HepG2 (cell line): ENCODE measurements around the gene JPH2. TPM values are rescaled to one million over a fixed set of nuclear protein-coding genes. Genes with fewer than 3 reads are reported as not detected.

Experiments used
- ARID3A ChIP-seq: IDR thresholded peaks from 2 replicates; pipeline ENCODE4 v1.6.1; 2012; ENCODE audit warnings: low read depth, low read length, improper control_type of control experiment
- ATF2 ChIP-seq: sonication (generic); formaldehyde crosslinking; IDR thresholded peaks from 2 replicates; pipeline ENCODE4 v1.4.0; 2020; ENCODE audit warnings: missing genetic modification reagents
- BATF2 ChIP-seq: sonication (generic); formaldehyde crosslinking; IDR thresholded peaks from 2 replicates; pipeline ENCODE4 v1.8.0; 2022; ENCODE audit warnings: mild to moderate bottlenecking, missing genetic modification reagents, moderate library complexity
- DMAP1 ChIP-seq: IDR thresholded peaks from 2 replicates; pipeline ENCODE4 v1.6.1; 2016
- DMTF1 ChIP-seq: sonication (generic); formaldehyde crosslinking; IDR thresholded peaks from 2 replicates; pipeline ENCODE4 v1.4.0; 2020; ENCODE audit warnings: mild to moderate bottlenecking, missing genetic modification reagents
- HOXA5 ChIP-seq: sonication (generic); formaldehyde crosslinking; IDR thresholded peaks from 2 replicates; pipeline ENCODE4 v1.4.0; 2020; ENCODE audit warnings: missing genetic modification reagents
- JUN ChIP-seq: sonication (generic); formaldehyde crosslinking; IDR thresholded peaks from 2 replicates; pipeline ENCODE4 v1.4.0; 2020; ENCODE audit warnings: mild to moderate bottlenecking, missing genetic modification reagents
- KDM5A ChIP-seq: fragments of 200-600 bp; sonication (generic); IDR thresholded peaks from 2 replicates; pipeline ENCODE4 v1.7.0; 2018; ENCODE audit warnings: antibody characterized with exemption, mild to moderate bottlenecking, low read length, borderline replicate concordance
- KLF15 ChIP-seq: sonication (generic); formaldehyde crosslinking; IDR thresholded peaks from 2 replicates; pipeline ENCODE4 v1.8.1; 2023; ENCODE audit warnings: borderline replicate concordance, mild to moderate bottlenecking, inconsistent platforms, missing genetic modification reagents, mixed read lengths
- MLX ChIP-seq: IDR thresholded peaks from 2 replicates; pipeline ENCODE4 v1.6.1; 2016
- POGK ChIP-seq: sonication (generic); formaldehyde crosslinking; conservative IDR thresholded peaks from 2 replicates; pipeline ENCODE4 v1.8.0; 2022; ENCODE audit warnings: mild to moderate bottlenecking, moderate library complexity, missing genetic modification reagents
- POLR2AphosphoS2 ChIP-seq: IDR thresholded peaks from 2 replicates; pipeline ENCODE4 v1.6.1; 2011; ENCODE audit warnings: low read depth, low read length, improper control_type of control experiment
- TFDP2 ChIP-seq: sonication (generic); formaldehyde crosslinking; IDR thresholded peaks from 2 replicates; pipeline ENCODE4 v1.4.0; 2020; ENCODE audit warnings: missing genetic modification reagents
- ZBTB1 ChIP-seq: sonication (generic); formaldehyde crosslinking; IDR thresholded peaks from 2 replicates; pipeline ENCODE4 v1.4.0; 2020; ENCODE audit warnings: missing genetic modification reagents, borderline replicate concordance
- ZKSCAN1 ChIP-seq: fragments of 150-350 bp; IDR thresholded peaks from 2 replicates; pipeline ENCODE4 v1.6.1; 2014; ENCODE audit warnings: low read length
- ZNF136 ChIP-seq: sonication (generic); formaldehyde crosslinking; IDR thresholded peaks from 2 replicates; pipeline ENCODE4 v1.8.1; 2022; ENCODE audit warnings: low read depth, mild to moderate bottlenecking, moderate library complexity, missing genetic modification reagents
- ZNF143 ChIP-seq: sonication (generic); formaldehyde crosslinking; IDR thresholded peaks from 2 replicates; pipeline ENCODE4 v1.4.0; 2020; ENCODE audit warnings: missing genetic modification reagents
- ZNF180 ChIP-seq: sonication (generic); formaldehyde crosslinking; IDR thresholded peaks from 2 replicates; pipeline ENCODE4 v1.4.0; 2020; ENCODE audit warnings: low read depth, missing genetic modification reagents, borderline replicate concordance
- ZNF331 ChIP-seq: sonication (generic); formaldehyde crosslinking; IDR thresholded peaks from 2 replicates; pipeline ENCODE4 v1.4.0; 2020; ENCODE audit warnings: missing genetic modification reagents
- ZNF841 ChIP-seq: sonication (generic); formaldehyde crosslinking; IDR thresholded peaks from 2 replicates; pipeline ENCODE4 v1.8.1; 2023; ENCODE audit warnings: missing genetic modification reagents, borderline replicate concordance
- ZNF883 ChIP-seq: sonication (generic); formaldehyde crosslinking; IDR thresholded peaks from 2 replicates; pipeline ENCODE4 v1.5.1; 2020; ENCODE audit warnings: mild to moderate bottlenecking, missing genetic modification reagents; ENCODE audit errors: not compliant biosample characterization
- polyA plus RNA-seq, 8 experiments: library from polyadenylated mRNA; depleted of rRNA in 3 of 8; stranded (reverse) in 7 of 8; unstranded in 1 of 8; fragments of >200 nt; fragmentation: Illumina TruSeq in 4 of 8; extraction: Trizol in 4 of 8; gene quantifications; 2 replicates each; pipeline versions ENCODE4 v1.2.1 to v1.2.3, GENCODE V29; 2011 to 2016; ENCODE audit warnings: low read depth in 4 of 8, missing spikeins in 1 of 8, mixed read lengths in 1 of 8; ENCODE audit not compliant: insufficient read depth in 1 of 8
- total RNA-seq, 5 experiments: library from RNA; depleted of rRNA; stranded (reverse); fragments of >200 nt; fragmentation: Illumina TruSeq; extraction: Trizol; gene quantifications; 2 replicates each; pipeline ENCODE4 v1.2.3, GENCODE V29; 2016; ENCODE audit warnings: low read depth in 1 of 5

Gene JPH2
- total and polyA plus RNA-seq, 2 of the 13 experiments (the other 11 are each of a cell fraction or from before 2014, with no cell fraction given), result 0.42 TPM; not detected in 1

GRCh38 chr20:44208770-44209169 lies 21.8 kb upstream of the JPH2 start (continued):
- no peak for TF ChIP-seq ZNF841 (CRISPR knock-in tag)
- no peak for TF ChIP-seq ZNF143 (CRISPR knock-in tag)
- TF ChIP-seq ATF2 (CRISPR knock-in tag), result 0 out of 2 replicates have a peak, but pooled peaks have one; percentile 28
- 0 out of 2 replicates have a peak, but pooled peaks have one; percentile 33 for TF ChIP-seq MLX (CRISPR knock-in tag)
- TF ChIP-seq KLF15 (CRISPR knock-in tag), result no peak
- 0 out of 2 replicates have a peak, but pooled peaks have one; percentile 63 for TF ChIP-seq POGK
- TF ChIP-seq DMAP1 (CRISPR knock-in tag), result peak; percentile 62; the same call in 1 of the 2 replicates
- peak; percentile 66 for TF ChIP-seq ARID3A
- 0 out of 2 replicates have a peak, but pooled peaks have one; percentile 52 for TF ChIP-seq HOXA5 (CRISPR knock-in tag)
- TF ChIP-seq ZNF883 (CRISPR knock-in tag), result no peak
- no peak for TF ChIP-seq ZNF136 (CRISPR knock-in tag)
- TF ChIP-seq ZNF331, result 0 out of 2 replicates have a peak, but pooled peaks have one; percentile 30
- TF ChIP-seq ZNF180, result no peak
- TF ChIP-seq BATF2 (CRISPR knock-in tag), result no peak
- TF ChIP-seq ZKSCAN1, result peak; percentile 27; the same call in 1 of the 2 replicates
- TF ChIP-seq JUN (CRISPR knock-in tag), result no peak
- no peak; the same call in 1 of the 2 replicates for TF ChIP-seq KDM5A
- no peak for TF ChIP-seq ZBTB1 (CRISPR knock-in tag)
- TF ChIP-seq DMTF1 (CRISPR knock-in tag), result no peak
- no peak for TF ChIP-seq TFDP2 (CRISPR knock-in tag)
- TF ChIP-seq POLR2AphosphoS2, result no peak
